Measurements from ENCODE around the gene PML.

Gene PML

DNA sequence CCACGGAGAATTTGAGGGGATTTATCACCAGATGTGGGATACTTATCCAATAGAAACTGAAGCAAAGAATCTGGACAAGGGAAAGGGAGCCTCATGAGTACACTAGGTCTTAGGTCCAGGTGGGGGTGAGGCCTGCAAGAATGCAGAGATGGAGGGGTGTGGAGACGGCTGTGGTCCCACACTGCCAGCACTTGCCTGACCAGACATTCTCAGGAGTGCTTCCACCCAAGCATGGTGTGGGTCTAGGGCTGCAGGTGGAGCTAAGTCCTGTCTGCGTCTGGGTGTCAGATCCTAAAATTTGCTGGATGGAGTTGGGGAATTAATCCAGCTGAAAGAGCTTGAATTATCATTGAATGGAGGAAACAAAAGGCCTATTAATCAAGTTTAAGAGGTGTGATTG lies 14.4 kb downstream of the PML start:
- DNase-seq (ENCODE audit: low spot score), result no peak

DNA sequence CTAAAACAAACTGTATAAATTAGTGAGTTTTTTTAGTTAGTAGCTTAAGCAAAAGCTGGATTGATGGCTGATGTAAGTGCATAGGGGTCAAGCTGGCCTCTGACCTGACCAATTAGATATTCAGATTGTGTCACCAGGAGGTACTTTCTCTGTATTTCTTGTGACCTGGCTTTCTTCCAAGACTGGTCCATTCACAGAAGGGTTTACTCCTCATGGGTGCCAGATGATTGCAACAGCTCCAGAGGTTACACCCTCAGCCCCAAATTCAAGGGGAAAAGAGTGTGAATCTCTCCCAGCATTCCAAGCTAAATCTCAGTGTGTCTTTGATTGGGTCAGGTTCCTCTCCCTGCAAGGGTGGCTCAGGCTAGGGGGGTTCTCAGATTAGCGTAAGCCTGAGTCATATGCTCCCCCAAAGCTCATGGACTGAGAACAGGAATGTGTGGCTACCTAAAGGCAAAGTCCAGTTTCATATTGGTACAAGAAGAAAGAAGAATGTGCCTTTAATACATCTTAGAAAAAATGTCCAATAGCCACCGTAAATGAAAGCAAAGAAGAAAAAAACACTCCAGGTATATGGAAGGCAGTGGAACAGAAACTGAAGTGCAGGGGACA lies 16.5 kb downstream of the PML start:
- DNase-seq (ENCODE audit: low spot score), result peak; percentile 42

DNA sequence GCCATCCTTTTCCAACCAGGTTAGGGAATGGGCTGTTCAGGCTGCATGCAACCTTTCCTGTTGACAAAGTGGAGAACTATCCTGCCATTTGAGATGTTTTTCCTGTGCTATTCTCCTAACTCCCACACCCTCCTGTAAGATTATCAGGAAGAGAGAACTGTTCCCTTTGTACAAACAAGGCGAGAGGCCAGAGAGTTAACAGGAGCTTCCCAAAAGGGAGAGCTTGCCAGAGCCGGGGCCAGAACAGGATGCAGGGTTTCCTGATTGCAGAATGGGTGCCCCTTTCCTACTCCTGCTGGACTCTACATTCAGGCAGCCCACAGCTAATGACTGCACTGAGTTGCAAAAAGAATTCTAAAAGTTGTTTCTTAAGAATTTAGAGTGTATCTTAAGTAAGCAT lies 17.1 kb downstream of the PML start:
- no peak for DNase-seq (ENCODE audit: low spot score)

DNA sequence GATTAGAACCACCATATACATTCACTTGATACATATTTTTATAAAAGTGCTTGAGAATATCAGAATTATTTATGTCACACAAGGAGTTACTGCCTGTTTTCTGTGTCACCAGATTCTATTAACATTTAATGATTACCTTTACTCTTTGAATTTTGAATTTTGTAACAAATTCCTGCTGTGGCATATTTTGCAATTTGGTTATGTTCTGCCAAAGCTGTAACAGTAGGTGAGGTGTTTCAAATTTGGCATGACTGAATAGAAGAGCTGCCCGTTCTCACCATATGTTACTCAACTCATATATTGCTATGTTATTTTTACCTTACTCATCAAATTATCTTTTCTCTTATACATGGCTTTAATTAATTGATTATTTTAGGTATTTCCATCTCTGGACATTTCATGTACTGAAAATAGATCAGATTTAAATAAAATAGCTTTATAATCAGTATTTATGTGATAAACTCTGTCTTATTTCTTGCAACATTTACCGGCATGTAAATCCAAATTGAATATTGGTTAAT lies 18.9 kb downstream of the PML start:
- DNase-seq (ENCODE audit: low spot score), result no peak

DNA sequence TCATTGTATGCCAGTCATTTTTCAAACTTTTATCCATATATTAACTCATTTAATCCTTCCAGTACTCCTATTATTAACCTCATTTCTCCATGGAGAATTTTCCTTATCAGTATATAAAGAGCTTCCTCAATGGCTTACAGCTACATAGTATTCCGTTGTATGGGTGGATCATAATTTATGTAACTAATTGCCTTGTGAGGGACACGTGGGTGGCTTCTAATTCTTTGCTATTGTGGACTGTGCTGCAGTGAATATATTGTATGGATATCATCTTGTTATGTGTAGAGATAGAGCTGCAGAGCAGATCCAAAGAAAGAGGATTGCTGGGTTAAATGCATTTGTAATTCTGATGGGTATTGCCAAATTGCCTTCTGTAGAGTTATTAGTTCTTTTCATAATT lies 25.2 kb downstream of the PML start:
- DNase-seq (ENCODE audit: low spot score), result no peak

DNA sequence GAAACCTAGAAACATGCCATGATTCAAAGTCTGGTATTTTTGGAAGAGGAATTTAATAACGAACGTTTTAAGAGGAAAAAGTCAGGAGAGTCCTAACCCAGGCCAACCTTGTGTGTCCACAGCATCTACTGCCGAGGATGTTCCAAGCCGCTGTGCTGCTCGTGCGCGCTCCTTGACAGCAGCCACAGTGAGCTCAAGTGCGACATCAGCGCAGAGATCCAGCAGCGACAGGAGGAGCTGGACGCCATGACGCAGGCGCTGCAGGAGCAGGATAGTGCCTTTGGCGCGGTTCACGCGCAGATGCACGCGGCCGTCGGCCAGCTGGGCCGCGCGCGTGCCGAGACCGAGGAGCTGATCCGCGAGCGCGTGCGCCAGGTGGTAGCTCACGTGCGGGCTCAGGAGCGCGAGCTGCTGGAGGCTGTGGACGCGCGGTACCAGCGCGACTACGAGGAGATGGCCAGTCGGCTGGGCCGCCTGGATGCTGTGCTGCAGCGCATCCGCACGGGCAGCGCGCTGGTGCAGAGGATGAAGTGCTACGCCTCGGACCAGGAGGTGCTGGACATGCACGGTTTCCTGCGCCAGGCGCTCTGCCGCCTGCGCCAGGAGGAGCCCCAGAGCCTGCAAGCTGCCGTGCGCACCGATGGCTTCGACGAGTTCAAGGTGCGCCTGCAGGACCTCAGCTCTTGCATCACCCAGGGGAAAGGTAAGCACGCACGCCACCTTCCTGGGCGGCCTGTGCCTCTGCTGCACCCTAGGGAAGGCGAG lies 28.4 kb downstream of the PML start:
- DNase-seq (ENCODE audit: low spot score), result no peak

DNA sequence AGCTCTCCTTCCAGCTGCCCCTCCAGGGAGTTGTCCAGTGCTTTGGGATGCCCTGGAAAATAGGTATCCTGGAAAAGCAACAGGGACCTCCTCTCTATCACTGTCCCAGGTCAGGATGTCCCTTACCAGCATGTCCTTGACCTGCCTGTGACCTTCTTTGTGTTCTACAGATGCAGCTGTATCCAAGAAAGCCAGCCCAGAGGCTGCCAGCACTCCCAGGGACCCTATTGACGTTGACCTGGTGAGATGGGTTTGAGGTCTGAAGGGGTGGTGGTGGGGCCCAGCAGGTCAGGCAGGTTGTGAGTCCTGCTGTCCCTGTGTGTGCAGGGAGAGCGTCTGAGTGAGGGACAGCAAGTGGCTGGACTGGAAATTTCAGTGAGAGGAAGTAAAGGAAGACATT lies 30.2 kb downstream of the PML start:
- no peak for DNase-seq (ENCODE audit: low spot score)

DNA sequence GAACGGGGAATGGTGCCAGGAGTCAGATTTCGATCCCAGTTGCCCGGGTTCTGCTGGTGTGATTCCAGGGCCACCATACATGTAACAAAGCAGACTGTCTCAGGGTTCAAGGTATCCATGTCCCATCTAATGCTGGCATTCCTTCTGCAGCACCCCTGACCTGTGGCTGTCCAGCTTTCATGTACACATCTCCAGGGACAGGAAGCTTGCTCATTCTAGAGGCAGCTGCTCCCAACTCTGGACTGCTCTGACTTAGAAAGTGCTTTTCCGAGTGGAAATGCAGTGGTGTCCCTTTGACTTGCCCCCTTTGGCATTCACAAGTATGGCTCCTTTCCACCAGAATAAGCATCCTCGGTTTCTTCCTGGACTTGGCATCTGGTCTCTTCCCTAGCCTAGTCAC lies 30.9 kb downstream of the PML start:
- DNase-seq (ENCODE audit: low spot score), result no peak

DNA sequence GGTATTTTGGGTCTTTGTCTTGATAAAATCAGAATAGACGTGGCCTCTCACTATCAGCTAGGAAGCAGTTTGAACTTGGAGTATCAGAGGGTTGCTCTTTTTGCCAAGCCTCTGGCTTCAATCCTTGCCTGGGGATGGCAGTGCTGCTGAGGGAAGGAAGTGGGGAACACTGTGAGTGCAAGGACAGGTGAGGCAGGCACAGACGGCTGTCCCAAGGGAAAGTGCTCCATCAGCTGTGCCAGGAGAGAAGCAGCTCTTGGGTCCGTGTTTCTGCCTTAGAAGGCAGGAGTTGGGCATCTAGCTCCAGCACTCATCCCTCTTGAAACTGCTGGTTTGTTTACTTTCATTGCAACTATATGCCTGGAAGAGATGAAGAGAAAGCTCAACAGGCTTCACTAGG lies 33.2 kb downstream of the PML start:
- DNase-seq (ENCODE audit: low spot score), result no peak

DNA sequence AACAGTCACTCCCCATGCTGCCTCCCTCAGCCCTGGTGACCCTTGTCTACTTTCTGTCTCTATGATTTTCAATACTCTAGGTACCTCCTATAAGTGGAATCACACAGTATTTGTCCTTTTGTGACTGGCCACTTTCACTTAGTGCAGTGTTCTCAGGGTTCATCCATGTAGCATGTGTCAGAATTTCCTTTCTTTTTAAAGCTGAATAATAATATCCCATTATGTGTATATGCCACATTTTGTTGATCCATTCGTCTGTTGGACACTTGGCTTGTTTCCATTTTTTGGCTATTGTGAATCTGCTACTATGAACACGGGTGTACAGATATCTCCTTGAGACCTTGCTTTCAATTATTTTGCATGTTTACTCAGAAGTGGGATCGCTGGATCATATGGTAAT lies 34.1 kb downstream of the PML start:
- DNase-seq (ENCODE audit: low spot score), result no peak

DNA sequence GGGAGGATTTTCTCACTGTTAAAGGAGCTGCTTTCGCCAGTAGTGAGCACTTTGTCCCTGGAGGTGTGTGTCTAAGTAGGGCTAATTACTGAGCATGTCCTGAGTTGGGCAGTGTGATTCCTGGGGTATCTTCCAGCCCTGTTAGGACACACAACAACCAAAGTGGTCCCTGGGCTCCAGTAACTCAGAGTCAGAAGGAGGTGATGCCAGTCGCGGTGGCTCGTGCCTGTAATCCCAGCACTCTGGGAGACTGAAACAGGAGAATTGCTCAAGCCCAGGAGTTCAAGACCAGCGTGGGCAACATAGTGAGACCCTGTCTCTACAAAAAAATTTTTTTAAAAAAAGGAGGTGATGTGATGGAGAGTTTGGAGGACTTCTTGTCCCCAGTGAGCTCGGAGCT lies 37.5 kb downstream of the PML start:
- no peak for DNase-seq (ENCODE audit: low spot score)

DNA sequence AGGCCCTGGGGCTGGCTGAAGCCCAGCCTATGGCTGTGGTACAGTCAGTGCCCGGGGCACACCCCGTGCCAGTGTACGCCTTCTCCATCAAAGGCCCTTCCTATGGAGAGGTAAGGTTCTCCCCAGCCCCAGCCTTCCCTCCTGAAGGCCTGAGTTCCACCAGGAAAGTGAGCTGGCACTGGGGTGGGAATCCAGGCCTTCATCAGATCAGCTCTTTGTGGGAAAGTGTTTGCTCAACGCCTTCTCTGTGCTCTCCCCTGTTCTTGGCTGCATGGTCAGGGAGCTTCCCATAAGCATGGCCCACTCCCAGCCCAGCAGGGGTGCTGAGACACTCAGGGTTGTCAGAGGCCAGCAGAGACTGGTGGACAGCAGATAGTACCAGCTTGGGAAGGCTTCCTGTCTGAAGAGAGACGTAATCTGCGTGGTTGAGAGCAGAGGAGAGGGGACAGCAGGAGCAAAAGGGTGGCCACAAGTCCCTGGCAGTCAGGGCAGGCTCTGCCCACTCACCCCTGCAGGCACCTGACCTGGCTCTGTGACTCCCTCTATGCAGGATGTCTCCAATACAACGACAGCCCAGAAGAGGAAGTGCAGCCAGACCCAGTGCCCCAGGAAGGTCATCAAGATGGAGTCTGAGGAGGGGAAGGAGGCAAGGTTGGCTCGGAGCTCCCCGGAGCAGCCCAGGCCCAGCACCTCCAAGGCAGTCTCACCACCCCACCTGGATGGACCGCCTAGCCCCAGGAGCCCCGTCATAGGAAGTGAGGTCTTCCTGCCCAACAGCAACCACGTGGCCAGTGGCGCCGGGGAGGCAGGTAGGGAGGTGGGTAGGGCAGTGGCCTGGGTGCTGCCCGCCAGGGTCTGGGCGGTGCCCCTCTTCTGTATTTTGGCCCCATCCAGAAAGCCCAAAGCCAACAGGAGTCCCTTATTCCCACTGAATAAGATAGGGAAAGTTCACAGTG lies 38.4 kb downstream of the PML start:
- DNase-seq (ENCODE audit: low spot score), result no peak

DNA sequence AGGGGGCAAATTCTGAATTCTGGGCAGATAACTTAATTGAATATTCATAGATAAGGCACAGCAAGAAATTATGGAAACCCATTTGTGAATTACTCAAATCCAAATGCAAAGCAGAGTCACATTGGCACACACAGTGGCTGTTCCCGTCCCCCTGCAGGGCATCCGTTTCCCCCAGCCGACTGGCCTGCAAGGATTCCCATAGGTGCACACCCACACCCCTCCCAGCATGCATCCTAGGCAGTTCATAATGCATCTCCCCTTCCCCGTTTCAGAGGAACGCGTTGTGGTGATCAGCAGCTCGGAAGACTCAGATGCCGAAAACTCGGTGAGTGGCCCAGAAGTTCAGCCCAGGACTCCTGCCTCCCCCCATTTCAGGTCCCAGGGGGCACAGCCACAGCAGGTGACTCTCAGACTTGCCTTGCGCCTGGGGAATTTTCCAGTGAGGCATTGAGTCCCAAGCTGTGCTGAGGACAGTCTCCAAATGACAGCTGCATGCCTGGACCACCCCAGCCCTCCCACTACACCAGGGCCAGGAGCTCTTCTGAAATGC lies 39.8 kb downstream of the PML start:
- DNase-seq (ENCODE audit: low spot score), result no peak

DNA sequence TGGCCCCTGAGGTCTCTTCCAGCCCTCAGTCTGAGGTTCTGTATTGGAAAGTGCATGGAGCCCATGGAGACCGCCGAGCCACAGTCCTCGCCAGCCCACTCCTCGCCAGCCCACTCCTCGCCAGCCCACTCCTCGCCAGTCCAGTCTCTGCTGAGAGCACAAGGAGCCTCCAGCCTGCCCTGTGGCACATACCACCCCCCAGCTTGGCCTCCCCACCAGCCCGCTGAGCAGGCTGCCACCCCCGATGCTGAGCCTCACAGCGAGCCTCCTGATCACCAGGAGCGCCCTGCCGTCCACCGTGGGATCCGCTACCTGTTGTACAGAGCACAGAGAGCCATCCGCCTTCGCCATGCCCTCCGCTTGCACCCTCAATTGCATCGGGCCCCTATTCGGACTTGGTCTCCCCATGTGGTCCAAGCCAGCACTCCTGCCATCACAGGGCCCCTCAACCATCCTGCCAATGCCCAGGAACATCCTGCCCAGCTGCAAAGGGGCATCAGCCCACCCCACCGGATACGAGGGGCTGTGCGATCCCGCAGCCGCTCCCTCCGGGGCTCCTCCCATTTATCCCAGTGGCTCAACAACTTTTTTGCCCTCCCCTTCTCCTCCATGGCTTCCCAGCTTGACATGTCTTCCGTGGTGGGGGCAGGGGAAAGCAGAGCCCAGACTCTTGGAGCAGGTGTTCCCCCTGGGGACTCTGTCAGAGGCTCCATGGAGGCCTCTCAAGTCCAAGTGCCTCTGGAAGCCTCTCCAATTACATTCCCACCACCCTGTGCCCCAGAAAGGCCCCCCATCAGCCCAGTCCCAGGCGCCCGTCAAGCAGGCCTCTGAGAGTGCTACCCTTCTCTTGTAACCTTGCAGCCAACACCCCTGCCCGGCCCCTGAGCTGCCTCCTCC lies 40.9 kb downstream of the PML start:
- no peak for DNase-seq (ENCODE audit: low spot score)

DNA sequence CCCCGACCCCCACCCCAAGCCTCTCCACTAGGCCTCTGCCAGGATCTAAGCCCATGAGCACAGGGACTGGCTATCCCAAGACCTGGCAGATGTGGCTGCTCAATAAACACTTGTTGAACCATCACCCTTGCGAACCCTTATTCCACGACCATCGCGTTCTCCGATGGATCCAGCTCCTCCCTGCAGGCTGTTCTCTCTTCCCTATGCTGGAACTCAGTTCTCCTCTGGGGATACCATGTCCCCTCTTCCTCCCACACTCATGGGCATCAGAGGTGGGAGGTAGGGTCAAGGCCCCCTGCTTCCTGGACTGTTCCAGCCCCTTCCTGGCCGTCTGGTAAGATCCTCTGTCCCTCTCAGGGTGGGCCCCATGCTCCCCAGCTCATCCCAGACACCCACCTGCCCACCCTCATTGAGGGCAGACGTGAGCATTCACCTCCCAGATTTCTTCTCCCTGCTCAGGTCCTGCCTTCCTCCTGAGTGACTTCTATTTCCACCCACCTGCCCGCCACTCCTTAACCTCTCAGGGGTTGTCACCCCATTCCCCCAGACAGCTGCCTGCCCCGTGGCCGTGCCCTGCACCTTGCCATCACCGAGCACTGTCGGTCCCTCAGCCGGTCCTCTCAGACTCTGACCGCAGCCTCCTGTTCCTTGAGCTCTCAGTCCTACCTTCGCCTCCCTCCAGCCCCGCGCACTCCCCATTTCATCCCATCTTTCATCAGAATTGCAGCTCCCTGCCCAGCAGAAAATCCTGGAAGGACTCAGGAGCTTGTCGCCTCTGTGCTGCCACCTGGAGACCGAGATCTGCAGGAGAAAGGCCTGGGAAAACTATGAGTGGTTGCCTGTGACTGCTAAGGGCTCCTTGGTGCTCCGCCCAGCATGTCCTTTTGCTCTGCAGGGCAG lies 42.0 kb downstream of the PML start:
- peak; percentile 91 for DNase-seq (ENCODE audit: low spot score)

DNA sequence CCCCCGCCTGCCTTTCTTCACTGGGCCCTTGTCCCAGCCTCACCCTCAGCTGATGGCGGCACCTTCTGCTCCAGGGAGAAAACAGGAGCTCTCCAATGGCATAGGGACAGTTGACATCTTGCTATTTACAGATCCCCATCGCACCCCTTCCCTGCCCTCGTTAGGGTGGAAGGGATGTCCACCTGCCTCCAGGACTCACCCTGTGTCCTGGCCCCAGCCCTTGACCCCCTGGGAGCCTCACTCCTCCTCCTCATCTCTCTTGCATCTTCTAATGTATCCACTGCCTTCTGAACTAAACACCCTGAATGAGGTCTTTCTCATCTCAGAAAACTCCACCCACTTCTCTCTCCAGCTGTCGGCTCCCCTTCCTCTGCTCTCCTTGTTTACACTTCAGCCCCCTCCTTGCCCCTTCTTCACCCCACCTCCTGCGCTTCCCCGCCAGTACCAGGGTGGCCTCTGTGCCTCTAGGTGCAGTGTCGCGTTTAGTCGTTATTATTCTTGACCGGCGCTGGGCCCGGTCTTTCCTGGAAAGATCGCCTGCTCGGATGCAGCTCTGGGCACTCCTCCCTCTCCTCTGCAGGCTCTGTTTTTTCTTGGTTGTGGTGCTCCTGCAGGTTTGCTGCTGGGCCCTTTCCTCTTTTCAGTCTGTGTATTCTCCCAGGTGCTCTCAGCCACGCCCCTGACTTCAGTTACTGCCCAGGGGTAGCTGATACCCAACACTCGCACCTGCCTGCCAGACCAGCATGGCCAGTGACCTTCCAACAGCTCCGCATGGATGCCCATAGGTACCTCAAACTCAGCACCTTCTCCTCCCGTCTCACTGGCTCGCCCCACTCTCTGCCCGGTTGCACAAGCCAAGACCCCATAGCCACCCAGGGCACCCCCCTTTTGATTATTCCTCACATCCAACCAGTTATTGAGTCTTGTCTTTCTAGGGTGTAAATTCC lies 42.9 kb downstream of the PML start:
- DNase-seq (ENCODE audit: low spot score), result no peak

DNA sequence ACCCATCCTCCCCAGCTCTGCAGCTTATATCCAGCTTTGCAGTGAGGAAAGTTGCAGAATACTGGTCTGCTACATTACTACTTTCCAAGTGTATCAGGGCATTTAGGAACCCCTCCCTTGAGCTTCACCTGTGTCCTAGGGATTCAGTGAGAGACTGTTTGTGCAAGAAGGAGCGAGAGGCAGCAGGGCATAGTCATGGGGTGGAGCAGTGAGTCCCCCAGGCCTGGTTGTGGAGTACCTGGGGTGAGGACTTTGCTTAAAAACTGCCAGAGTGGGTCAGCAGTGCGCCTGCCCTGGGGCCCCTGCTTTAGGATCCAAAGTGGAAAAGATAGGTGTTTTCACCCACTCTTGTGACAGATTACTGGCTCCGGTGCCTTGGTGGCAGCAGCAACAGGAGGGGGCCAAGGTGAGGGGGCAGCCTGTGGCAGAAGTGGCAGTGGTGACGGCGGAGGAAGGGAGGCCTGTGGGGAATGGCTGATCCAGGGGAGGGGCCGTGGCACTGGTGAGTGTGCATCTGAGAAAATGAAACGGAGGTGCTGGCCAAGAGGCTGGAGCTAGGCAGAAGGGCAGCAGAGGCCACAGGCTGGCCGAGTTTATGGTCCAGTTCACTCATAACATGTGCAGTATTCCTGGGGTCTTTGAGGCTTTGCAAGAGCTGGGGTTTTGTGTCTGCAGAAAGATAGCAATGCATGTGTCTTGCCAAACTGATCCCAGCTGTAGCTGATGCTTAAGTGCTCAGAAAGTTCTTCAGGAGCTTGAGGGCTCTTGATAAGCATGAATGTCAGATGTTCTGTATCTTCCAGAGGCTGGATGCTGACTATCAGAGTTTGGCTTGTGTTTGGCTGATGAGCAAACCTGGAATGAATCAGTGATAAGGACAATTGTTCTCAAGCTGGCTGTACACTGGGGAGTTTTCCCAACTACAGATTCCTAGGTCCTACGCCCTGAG lies 44.5 kb downstream of the PML start:
- no peak for DNase-seq (ENCODE audit: low spot score)

DNA sequence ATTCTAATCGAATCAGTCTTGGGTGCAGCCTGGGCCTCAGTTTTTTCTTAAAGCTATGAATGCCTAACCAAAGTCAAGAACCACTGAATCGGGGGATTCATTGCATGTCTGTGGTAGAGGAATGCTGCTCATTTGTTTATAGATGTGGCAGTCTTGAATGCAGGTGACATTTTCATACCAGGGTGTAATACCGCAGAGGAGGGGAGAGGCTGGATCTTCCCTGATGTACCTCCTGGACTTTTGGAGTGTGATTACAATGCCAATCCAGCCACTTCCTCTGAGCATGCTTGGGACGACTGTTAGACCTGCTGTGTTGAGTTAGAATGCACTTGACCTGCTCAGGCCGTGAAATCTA lies 45.1 kb downstream of the PML start:
- no peak for DNase-seq (ENCODE audit: low spot score)

Measured in HuH-7.5 (cell line).